BJ (cell line): Measurements from ENCODE around the gene ATP6V1C2. TPM values are rescaled to one million over a fixed set of nuclear protein-coding genes. Genes with fewer than 3 reads are reported as not detected.
A peak's percentile ranks its signal among the peaks of the same experiment; 100 is the strongest.

ENCODE experiments used
- CTCF ChIA-PET: fragments of 350-600 bp; formaldehyde crosslinking; extraction: SDS; loops from one replicate; lab custom pipeline; 2021; ENCODE audit warnings: antibody characterized with exemption, inconsistent platforms; lab: Yijun Ruan, JAX
- POLR2A ChIA-PET: fragments of 300-600 bp; sonication (Branson Sonifier 250); formaldehyde crosslinking; extraction: SDS; loops from one replicate; lab custom pipeline; 2021; ENCODE audit warnings: antibody characterized with exemption; lab: Charles Lee
- DNase-seq: peaks from one replicate; pipeline ENCODE4 v3.0.0-alpha.2; 2011; ENCODE audit warnings: low read depth
- H3K27me3 ChIP-seq: 2 replicates; pipeline ENCODE4 v1.6.0; 2011; ENCODE audit warnings: low read length; ENCODE audit not compliant: control insufficient read depth, insufficient read depth
- H3K36me3 ChIP-seq: 2 replicates; pipeline ENCODE4 v1.5.1; 2011; ENCODE audit warnings: low read length; ENCODE audit not compliant: control insufficient read depth, insufficient read depth
- H3K4me3 ChIP-seq: 2 replicates; pipeline ENCODE4 v1.5.1; 2011; ENCODE audit warnings: low read depth, mild to moderate bottlenecking, control low read depth, low read length
- CTCF ChIP-seq: IDR thresholded peaks from 2 replicates; pipeline ENCODE4 v1.5.1; 2011; ENCODE audit warnings: low read depth, mild to moderate bottlenecking, control low read depth, inconsistent platforms, low read length, moderate library complexity; ENCODE audit not compliant: insufficient read depth
- polyA plus RNA-seq: library from polyadenylated mRNA; depleted of rRNA; stranded (reverse); fragments of >200 nt; gene quantifications from 2 replicates; pipeline ENCODE4 v1.2.3, GENCODE V29; 2011

ATP6V1C2 gene
- polyA plus RNA-seq, 1 experiment, result 0.04 TPM

GRCh38 chr2:10712185-10712809 is 9.1 kb upstream of the ATP6V1C2 start:
- Histone ChIP-seq H3K36me3 (no peaks in the 10 kb centered on the region), H3K4me3 (no peak overlapping the region), H3K27me3 (peaks cover 6% of the 10 kb centered on the region; the same call in 1 of the 2 replicates)
- TF ChIP-seq CTCF, result no peak
- no peak for DNase-seq
- CTCF ChIA-PET, result no interaction called here
- POLR2A ChIA-PET, result no interaction called here

- TF ChIP-seq CTCF, result no peak
- Histone ChIP-seq H3K4me3 (no peak overlapping the region), H3K36me3 (no peaks in the 10 kb centered on the region), H3K27me3 (peaks cover 12% of the 10 kb centered on the region)
- DNase-seq, result no peak
- ChIA-PET CTCF (no interaction called here), POLR2A (no interaction called here)
Measured at GRCh38 chr2:10716581-10716980, 4.8 kb upstream of the ATP6V1C2 start.

DNA sequence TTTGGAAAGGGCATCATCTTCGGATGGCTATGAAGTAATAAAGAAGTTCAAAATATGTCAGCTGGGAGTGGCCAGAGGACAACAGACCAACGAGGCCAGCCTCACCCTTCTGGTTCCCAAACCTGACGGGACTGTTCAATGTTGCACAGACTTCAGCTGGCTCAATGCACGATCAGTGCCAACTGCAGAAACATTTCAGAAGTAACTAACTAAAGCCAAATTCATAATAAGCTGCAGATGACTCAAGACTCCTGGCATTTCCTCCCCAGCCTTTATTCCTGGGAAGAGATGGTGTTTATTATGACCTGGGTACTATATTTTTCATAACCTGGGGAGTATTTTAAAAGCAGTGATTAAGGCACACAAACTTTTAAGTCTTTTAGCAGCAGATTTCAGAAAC is 3.8 kb upstream of the ATP6V1C2 start:
- ChIA-PET CTCF (no interaction called here), POLR2A (no interaction called here)

DNA sequence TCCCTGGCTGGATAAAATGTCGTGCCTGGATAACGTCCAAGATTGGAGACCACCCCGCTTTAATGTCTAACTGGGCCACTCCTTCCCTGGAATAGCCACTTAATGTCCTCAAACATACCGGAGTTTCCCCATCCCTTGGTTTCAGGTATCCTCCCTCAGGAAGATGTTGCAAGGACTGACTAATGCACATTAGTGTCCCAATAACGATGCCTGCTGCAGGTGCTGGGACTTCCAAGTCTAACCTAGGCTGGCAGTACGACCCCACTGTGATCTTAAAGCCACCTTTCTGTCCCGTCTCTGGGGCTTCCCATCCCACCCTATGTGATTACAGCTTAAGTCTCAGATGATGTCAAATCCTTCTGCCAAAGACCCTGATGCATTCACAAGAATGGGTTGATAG is 1.1 kb upstream of the ATP6V1C2 start:
- ChIA-PET CTCF (no interaction called here), POLR2A (no interaction called here)
- Histone ChIP-seq H3K4me3 (no peak overlapping the region), H3K36me3 (no peaks in the 10 kb centered on the region), H3K27me3 (peaks cover 33% of the 10 kb centered on the region)
- TF ChIP-seq CTCF, result no peak
- no peak for DNase-seq

More for the DNA sequence above, 3.8 kb upstream of the ATP6V1C2 start:
- Histone ChIP-seq H3K36me3 (no peaks in the 10 kb centered on the region), H3K27me3 (peaks cover 22% of the 10 kb centered on the region), H3K4me3 (no peak overlapping the region)
- TF ChIP-seq CTCF, result no peak
- peak; percentile 35 for DNase-seq

DNA sequence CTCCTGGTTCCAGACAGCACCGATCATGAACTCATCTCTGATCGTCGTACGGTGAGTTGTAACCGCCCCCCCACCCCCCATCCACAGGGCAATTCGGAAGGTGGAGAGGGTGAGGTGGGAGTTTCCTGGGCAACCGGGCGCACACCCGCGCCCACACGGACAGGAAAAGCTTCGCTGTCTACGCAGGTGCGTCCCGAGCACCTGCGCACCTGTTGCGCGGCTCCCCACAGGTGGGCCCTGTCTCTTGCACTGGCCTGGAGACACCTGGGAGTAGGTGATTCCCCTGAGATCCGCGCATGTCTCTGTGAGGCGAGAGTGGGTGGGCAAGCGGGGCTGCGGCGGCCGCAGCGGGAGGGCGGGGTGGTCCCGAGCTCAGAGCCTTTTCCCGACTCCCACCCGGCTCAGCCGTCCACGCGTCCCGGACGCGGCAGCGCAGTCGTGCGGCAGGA is 459 bp upstream of the ATP6V1C2 start:
- Histone ChIP-seq H3K36me3 (no peaks in the 10 kb centered on the region), H3K4me3 (no peak overlapping the region), H3K27me3 (peaks cover 35% of the 10 kb centered on the region)
- TF ChIP-seq CTCF, result no peak
- no peak for DNase-seq
- ChIA-PET CTCF (no interaction called here), POLR2A (no interaction called here)
